ENCODE measurements around the gene MFGE8. TPM values are rescaled to one million over a fixed set of nuclear protein-coding genes. Genes with fewer than 3 reads are reported as not detected.
"Not testable (repeated sequence)": the region's sequence is repeated elsewhere in the genome, so short reads cannot be mapped to it uniquely, and the experiment has no call there.

MFGE8 gene
- polyA plus RNA-seq, 1 of the 3 experiments (the other 2 are of a cell fraction) = 247 TPM

DNA sequence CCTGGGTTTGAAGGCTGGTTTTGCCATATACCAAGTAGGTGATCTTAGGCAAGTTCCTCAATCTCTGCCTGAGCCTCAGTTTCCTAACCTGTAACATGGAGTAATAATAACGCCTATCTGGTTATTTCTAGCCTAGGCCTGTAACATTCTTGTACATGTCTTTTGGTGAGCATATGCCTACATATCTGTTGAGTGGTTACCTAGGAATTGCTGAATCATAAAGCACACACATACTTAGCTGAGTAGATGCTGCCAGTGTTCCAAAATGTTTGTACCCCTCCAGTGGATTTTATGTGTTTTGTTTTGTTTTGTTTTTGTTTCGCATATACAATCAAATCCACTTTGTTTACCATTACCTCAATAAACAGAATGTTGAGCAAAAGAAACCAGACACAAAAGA lies 17.4 kb upstream of the MFGE8 start:
- 44% methylated on average over 2 of the region's 2 CpGs for WGBS (ENCODE audit: low lambda C conversion rate)
- POLR2A ChIA-PET = no interaction called here

DNA sequence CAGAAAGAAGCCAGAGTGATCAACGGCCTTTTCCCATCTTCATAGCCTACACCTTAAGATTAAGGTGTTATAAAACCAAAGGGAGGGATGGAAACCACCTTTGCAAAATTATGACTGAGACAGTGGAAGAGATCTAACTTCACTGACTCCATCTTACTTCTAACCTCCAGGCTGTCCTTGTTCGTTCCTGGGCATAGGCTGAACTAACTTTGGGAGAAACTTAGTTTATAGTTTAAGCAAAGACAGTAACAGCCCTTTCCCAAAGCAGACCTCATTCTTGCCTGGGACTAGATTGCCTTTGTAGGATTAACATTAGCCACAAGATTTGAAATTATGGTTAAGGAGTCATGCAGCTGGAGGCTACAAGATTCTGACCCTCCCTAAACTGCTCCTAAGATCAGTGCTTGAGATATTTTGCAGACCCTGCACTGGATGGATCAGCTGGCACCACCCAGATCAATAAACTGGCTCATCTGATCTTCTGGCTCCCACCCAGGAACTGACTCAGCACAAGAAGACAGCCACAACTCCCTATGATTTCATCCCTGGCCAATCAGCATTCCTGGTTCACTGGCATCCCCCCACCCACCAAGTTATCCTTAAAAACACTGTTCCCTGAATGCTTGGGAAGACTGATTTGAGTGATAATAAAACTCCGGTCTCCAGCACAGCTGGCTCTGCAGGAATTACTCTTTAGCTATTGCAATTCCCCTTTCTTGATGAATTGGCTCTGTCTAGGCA lies 16.3 kb upstream of the MFGE8 start:
- H3K36me3 ChIP-seq (replicated peaks in 1 of 2; ENCODE audit: control insufficient read depth in 1 of 2, insufficient read depth in 2 of 2, low read length in 1 of 2); H3K4me1 ChIP-seq (ENCODE audit: control insufficient read depth in 1 of 2, insufficient read depth in 2 of 2, low read depth in 1 of 2, low read length in 1 of 2); H3K4me2 ChIP-seq; POLR2A ChIA-PET; H3F3A ChIP-seq (replicated peaks; ENCODE audit: insufficient read depth); H3K27me3 ChIP-seq (ENCODE audit: insufficient read depth); DNase-seq; H3K27ac ChIP-seq (ENCODE audit: low read depth in 2 of 2, low read length in 1 of 2); H2AFZ ChIP-seq (ENCODE audit: low read depth); H3K9me2 ChIP-seq; H3K79me2 ChIP-seq (ENCODE audit: insufficient read depth); CTCF ChIA-PET; H4K20me1 ChIP-seq (ENCODE audit: insufficient read depth); H3K9me3 ChIP-seq; H3K4me3 ChIP-seq (ENCODE audit: low read depth in 2 of 2, low read length in 1 of 2); H3K9ac ChIP-seq: not testable (repeated sequence)
- WGBS (ENCODE audit: low lambda C conversion rate) = 30% methylated on average over 3 of the region's 3 CpGs

More for the DNA sequence above, 17.4 kb upstream of the MFGE8 start:
- no peaks in the 10 kb centered on the region for H3K9me2 ChIP-seq
- no peaks in the 10 kb centered on the region for H3K4me1 ChIP-seq (ENCODE audit: control insufficient read depth in 1 of 2, insufficient read depth in 2 of 2, low read depth in 1 of 2, low read length in 1 of 2)
- no peaks in the 10 kb centered on the region for H3K9me3 ChIP-seq
- TF ChIP-seq MXI1 (IDR thresholded peaks at IDR 0.05; ENCODE audit: low read depth, low read length) (no peak), TAF1 (IDR thresholded peaks at IDR 0.05; ENCODE audit: borderline replicate concordance, low read depth, low read length) (no peak), NRF1 (IDR thresholded peaks at IDR 0.05; ENCODE audit: low read depth, low read length) (no peak), GATA2 (CRISPR knock-in tag; IDR thresholded peaks at IDR 0.05) (no peak), RFX5 (IDR thresholded peaks at IDR 0.05; ENCODE audit: low read length) (no peak), FOSL2 (IDR thresholded peaks at IDR 0.05; ENCODE audit: borderline replicate concordance, low read depth) (no peak), CHD2 (IDR thresholded peaks at IDR 0.05; ENCODE audit: low read length, partially characterized antibody) (no peak), EZH2phosphoT487 (IDR thresholded peaks at IDR 0.05; ENCODE audit: borderline replicate concordance, low read depth) (no peak), YY1 (IDR thresholded peaks at IDR 0.05; ENCODE audit: low read depth) (no peak), TEAD4 (IDR thresholded peaks at IDR 0.05; ENCODE audit: borderline replicate concordance, insufficient read depth) (no peak)
- H3K27ac ChIP-seq (ENCODE audit: low read depth in 2 of 2, low read length in 1 of 2) = no peak overlapping the region
- H3K27me3 ChIP-seq (ENCODE audit: insufficient read depth) = no peaks in the 10 kb centered on the region
- no peaks in the 10 kb centered on the region for H3F3A ChIP-seq (replicated peaks; ENCODE audit: insufficient read depth)
- H3K79me2 ChIP-seq (ENCODE audit: insufficient read depth) = no peaks in the 10 kb centered on the region
- no peak overlapping the region for H3K9ac ChIP-seq
- no peak overlapping the region for H2AFZ ChIP-seq (ENCODE audit: low read depth)
- CTCF ChIA-PET = interaction anchor here (0.9 kb wide), 1 partner anchor 8 kb away, joined by 3 read pairs; no protein-coding TSS in a partner anchor
- H3K36me3 ChIP-seq (replicated peaks in 1 of 2; ENCODE audit: control insufficient read depth in 1 of 2, insufficient read depth in 2 of 2, low read length in 1 of 2) = no peaks in the 10 kb centered on the region
- no peak overlapping the region for H3K4me3 ChIP-seq (ENCODE audit: low read depth in 2 of 2, low read length in 1 of 2)
- no peak overlapping the region for H3K4me2 ChIP-seq
- no peak for DNase-seq
- no peaks in the 10 kb centered on the region for H4K20me1 ChIP-seq (ENCODE audit: insufficient read depth)

DNA sequence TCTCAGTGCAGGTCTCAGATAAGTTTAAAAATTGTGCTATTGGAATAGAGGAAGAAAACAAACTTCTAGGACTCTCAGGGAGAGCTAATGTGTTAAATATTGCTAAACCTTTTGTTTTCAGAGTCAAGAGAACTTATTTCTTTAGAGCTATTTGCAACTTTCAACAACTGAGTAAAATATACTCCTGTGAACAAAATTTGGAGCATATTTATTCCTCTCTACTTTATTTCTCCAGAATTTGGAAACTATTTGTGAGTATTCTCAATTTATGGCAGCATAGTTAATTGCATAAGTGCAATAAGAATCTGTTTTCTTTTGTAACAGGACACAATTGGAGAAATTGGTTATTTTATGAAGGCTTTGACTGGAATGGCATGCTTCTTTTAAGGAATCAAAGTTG lies 15.0 kb upstream of the MFGE8 start:
- H3K9ac ChIP-seq; H3K4me2 ChIP-seq; H4K20me1 ChIP-seq (ENCODE audit: insufficient read depth); H3F3A ChIP-seq (replicated peaks; ENCODE audit: insufficient read depth); DNase-seq; H3K27me3 ChIP-seq (ENCODE audit: insufficient read depth); H2AFZ ChIP-seq (ENCODE audit: low read depth); CTCF ChIA-PET; H3K4me1 ChIP-seq (ENCODE audit: control insufficient read depth in 1 of 2, insufficient read depth in 2 of 2, low read depth in 1 of 2, low read length in 1 of 2); H3K27ac ChIP-seq (ENCODE audit: low read depth in 2 of 2, low read length in 1 of 2); H3K9me3 ChIP-seq; H3K4me3 ChIP-seq (ENCODE audit: low read depth in 2 of 2, low read length in 1 of 2); H3K9me2 ChIP-seq; POLR2A ChIA-PET; H3K36me3 ChIP-seq (replicated peaks in 1 of 2; ENCODE audit: control insufficient read depth in 1 of 2, insufficient read depth in 2 of 2, low read length in 1 of 2); H3K79me2 ChIP-seq (ENCODE audit: insufficient read depth): not testable (repeated sequence)

DNA sequence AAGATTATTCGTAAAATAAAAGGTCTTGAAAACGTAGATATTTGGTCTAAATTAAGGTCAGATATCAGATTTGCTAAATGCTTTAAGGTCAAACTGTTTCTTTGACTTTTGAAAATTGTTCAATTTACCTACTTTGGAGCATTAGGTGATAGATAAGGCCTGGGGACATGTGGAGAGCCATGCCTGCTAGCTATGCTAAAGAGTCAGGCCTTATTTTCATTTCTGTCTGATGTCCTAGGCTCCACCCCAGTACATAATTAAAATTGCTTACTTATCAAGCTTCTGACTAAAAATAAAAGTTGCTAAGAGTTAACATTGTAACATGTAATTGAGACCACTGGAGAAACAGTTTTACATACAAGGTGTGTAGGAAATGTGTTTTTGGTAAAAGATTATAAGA lies 12.5 kb upstream of the MFGE8 start:
- H3K36me3 ChIP-seq (replicated peaks in 1 of 2; ENCODE audit: control insufficient read depth in 1 of 2, insufficient read depth in 2 of 2, low read length in 1 of 2); H3K4me3 ChIP-seq (ENCODE audit: low read depth in 2 of 2, low read length in 1 of 2); H4K20me1 ChIP-seq (ENCODE audit: insufficient read depth); H3K9ac ChIP-seq; H3K4me1 ChIP-seq (ENCODE audit: control insufficient read depth in 1 of 2, insufficient read depth in 2 of 2, low read depth in 1 of 2, low read length in 1 of 2); H3K27ac ChIP-seq (ENCODE audit: low read depth in 2 of 2, low read length in 1 of 2); DNase-seq; H3K4me2 ChIP-seq; H3K79me2 ChIP-seq (ENCODE audit: insufficient read depth); H3K9me2 ChIP-seq; H3K9me3 ChIP-seq; H2AFZ ChIP-seq (ENCODE audit: low read depth); H3F3A ChIP-seq (replicated peaks; ENCODE audit: insufficient read depth); H3K27me3 ChIP-seq (ENCODE audit: insufficient read depth); POLR2A ChIA-PET: not testable (repeated sequence)
- 35% methylated on average over 2 of the region's 2 CpGs for WGBS (ENCODE audit: low lambda C conversion rate)
- CTCF ChIA-PET = interaction anchor here (0.7 to 1.6 kb wide), 2 partner anchors 21 to 92 kb away, joined by 4 to 7 read pairs; no protein-coding TSS in a partner anchor

Data from SK-N-SH (cell line).